ENCODE results near the gene GPATCH3.

- no peak for TF ChIP-seq CTCF (IDR thresholded peaks at IDR 0.05)
- TF ChIP-seq ZFX (IDR thresholded peaks at IDR 0.05; ENCODE audit: borderline replicate concordance), result no peak
Observed at GRCh38 chr1:26938659-26939025, 38.4 kb upstream of the GPATCH3 start.
